ENCODE data around the gene TBK1.

The TBK1 gene

GRCh38 chr12:64544371-64545080, 92.6 kb downstream of the TBK1 start:
- DNase-seq (ENCODE audit: low spot score): no peak
- TF ChIP-seq CTCF (IDR thresholded peaks at IDR 0.05; ENCODE audit: extremely low read depth, missing control alignments): no peak

- no peak for DNase-seq (ENCODE audit: low spot score)
- no peak for TF ChIP-seq CTCF (IDR thresholded peaks at IDR 0.05; ENCODE audit: extremely low read depth, missing control alignments)
Observed at GRCh38 chr12:64545081-64545382, 93.1 kb downstream of the TBK1 start.

GRCh38 chr12:64549108-64549507, 97.2 kb downstream of the TBK1 start:
- TF ChIP-seq CTCF (IDR thresholded peaks at IDR 0.05; ENCODE audit: extremely low read depth, missing control alignments): no peak
- no peak for DNase-seq (ENCODE audit: low spot score)

GRCh38 chr12:64550755-64551154, 98.8 kb downstream of the TBK1 start:
- no peak for TF ChIP-seq CTCF (IDR thresholded peaks at IDR 0.05; ENCODE audit: extremely low read depth, missing control alignments)
- no peak for DNase-seq (ENCODE audit: low spot score)

DNA sequence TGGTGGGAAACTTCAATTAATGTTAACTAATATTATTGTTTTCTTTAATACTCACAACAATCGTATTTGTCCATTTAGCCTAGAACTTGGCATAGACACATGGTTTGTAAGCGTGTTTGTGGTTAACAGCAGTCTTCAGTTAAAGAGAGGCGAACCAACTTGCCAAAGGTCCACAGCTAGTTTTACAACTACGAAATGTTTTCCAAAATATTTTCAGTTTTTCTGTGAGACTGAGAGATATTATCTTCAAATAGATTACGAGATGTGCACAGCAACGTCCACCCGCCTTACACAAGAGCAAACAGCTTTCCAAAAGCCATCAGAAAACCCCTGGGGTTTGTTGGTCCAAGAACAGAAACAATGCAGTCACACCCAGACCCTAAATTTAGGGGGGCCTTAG, 99.8 kb downstream of the TBK1 start:
- TF ChIP-seq CTCF (IDR thresholded peaks at IDR 0.05; ENCODE audit: extremely low read depth, missing control alignments): no peak
- DNase-seq (ENCODE audit: low spot score): no peak
